Kidney (tissue), 14 donors: ENCODE measurements around the gene UCK2. TPM values are rescaled to one million over a fixed set of nuclear protein-coding genes. Genes with fewer than 3 reads are reported as not detected.

ENCODE experiments used
- DNase-seq, 5 donors: peaks; one replicate each; pipeline ENCODE4 v3.0.0-alpha.2; 2013 to 2020
- FAIRE-seq: peaks from 2 replicates; lab custom pipeline; 2012; peaks lifted over from hg19 to GRCh38; lab: Jason Lieb, UNC
- H3K27ac ChIP-seq, 2 donors: one replicate each; pipeline ENCODE4 v1.7.0; 2013; ENCODE audit warnings: low read depth in 2 of 2, low read length in 2 of 2, inconsistent platforms in 1 of 2
- H3K27me3 ChIP-seq: one replicate; pipeline ENCODE4 v1.7.1; 2013; ENCODE audit warnings: low read length, inconsistent platforms; ENCODE audit not compliant: control insufficient read depth, insufficient read depth
- H3K36me3 ChIP-seq, 3 donors: one replicate each; pipeline versions ENCODE4 v1.7.0 to v1.7.1; 2013; ENCODE audit warnings: low read length in 3 of 3, control low read depth in 1 of 3, inconsistent platforms in 1 of 3; ENCODE audit not compliant: insufficient read depth in 3 of 3, control insufficient read depth in 2 of 3
- H3K4me1 ChIP-seq, 3 donors: one replicate each; pipeline versions ENCODE4 v1.7.0 to v1.7.1; 2013; ENCODE audit warnings: low read length in 3 of 3, inconsistent platforms in 1 of 3, low read depth in 1 of 3; ENCODE audit not compliant: control insufficient read depth in 2 of 3, insufficient read depth in 2 of 3
- H3K4me3 ChIP-seq, 3 donors: one replicate each; pipeline versions ENCODE4 v1.7.0 to v1.8.1; 2013; ENCODE audit warnings: low read length in 3 of 3, control low read depth in 1 of 3, inconsistent platforms in 1 of 3
- H3K9ac ChIP-seq, 3 donors: one replicate each; pipeline versions ENCODE4 v1.7.0 to v1.7.1; 2013; ENCODE audit warnings: low read length in 3 of 3, control low read depth in 1 of 3, inconsistent platforms in 1 of 3
- H3K9me3 ChIP-seq, 3 donors: one replicate each; pipeline versions ENCODE4 v1.7.0 to v1.7.1; 2013; ENCODE audit warnings: low read length in 3 of 3, control low read depth in 1 of 3, inconsistent platforms in 1 of 3; ENCODE audit not compliant: control insufficient read depth in 2 of 3, insufficient read depth in 1 of 3
- intact Hi-C: fragments of 100-400 bp; cut with DNase I; formaldehyde crosslinking; loops from one replicate; pipeline ENCODE4 v1.11.1; 2022
- polyA plus RNA-seq: library from polyadenylated mRNA; stranded (reverse); fragments of 350-450 nt; fragmentation: Illumina TruSeq; extraction: RNeasy Lipid Tissue Mini Kit (QIAGEN cat#74804); gene quantifications from one replicate; pipeline ENCODE4 v1.2.3, GENCODE V29; 2014; ENCODE audit warnings: low read depth, low replicate concordance; ENCODE audit not compliant: insufficient read depth
- total RNA-seq: library from RNA; stranded (reverse); fragmentation: NEBNext Ultra II Directional; extraction: Animal tissue kit (Norgen Biotek cat#: 25700); gene quantifications from one replicate; pipeline ENCODE4 v1.2.1, GENCODE V29; 2021
- TF ChIP-seq, protein P1 (sequence below): IDR thresholded peaks from 3 replicates; pipeline ENCODE4 v1.5.1; 2012; ENCODE audit warnings: mild to moderate bottlenecking, moderate library complexity, borderline replicate concordance; ENCODE audit not compliant: insufficient read depth; ENCODE audit errors: extremely low read depth
- donor health status: control.
- donor health status: control.
- donor health status: control.
- donor health status: control.
- donor health status: control.
- donor health status: DM: yes; HTN: yes; CAD: no.
- donor health status: Normal renal cell carcinoma (clear cell type).

Gene UCK2
- total and polyA plus RNA-seq, 2 donors from 2014 or later, result 8.2 to 18.7 TPM

- Histone ChIP-seq H3K27ac (no peak overlapping the region), H3K4me3 (no peak overlapping the region), H3K9me3 (no peaks in the 10 kb centered on the region), H3K27me3 (no peaks in the 10 kb centered on the region), H3K9ac (no peak overlapping the region), H3K4me1 (peaks cover 0 to 9% (median 7%) of the 10 kb centered on the region in 3 donors), H3K36me3 (no peaks in the 10 kb centered on the region)
- TF ChIP-seq, protein P1, sequence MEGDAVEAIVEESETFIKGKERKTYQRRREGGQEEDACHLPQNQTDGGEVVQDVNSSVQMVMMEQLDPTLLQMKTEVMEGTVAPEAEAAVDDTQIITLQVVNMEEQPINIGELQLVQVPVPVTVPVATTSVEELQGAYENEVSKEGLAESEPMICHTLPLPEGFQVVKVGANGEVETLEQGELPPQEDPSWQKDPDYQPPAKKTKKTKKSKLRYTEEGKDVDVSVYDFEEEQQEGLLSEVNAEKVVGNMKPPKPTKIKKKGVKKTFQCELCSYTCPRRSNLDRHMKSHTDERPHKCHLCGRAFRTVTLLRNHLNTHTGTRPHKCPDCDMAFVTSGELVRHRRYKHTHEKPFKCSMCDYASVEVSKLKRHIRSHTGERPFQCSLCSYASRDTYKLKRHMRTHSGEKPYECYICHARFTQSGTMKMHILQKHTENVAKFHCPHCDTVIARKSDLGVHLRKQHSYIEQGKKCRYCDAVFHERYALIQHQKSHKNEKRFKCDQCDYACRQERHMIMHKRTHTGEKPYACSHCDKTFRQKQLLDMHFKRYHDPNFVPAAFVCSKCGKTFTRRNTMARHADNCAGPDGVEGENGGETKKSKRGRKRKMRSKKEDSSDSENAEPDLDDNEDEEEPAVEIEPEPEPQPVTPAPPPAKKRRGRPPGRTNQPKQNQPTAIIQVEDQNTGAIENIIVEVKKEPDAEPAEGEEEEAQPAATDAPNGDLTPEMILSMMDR, result no peak
- DNase-seq (no peak), FAIRE-seq (no peak)
- intact Hi-C loops, result no loop called here
Observed at GRCh38 chr1:165831146-165831545, 3.7 kb downstream of the UCK2 start.

- FAIRE-seq (no peak), DNase-seq (no peak)
- Histone ChIP-seq H3K27ac (no peak overlapping the region), H3K9me3 (no peaks in the 10 kb centered on the region), H3K4me3 (no peak overlapping the region), H3K4me1 (peaks cover 0 to 6% (median 4%) of the 10 kb centered on the region in 3 donors), H3K9ac (no peak overlapping the region), H3K36me3 (no peaks in the 10 kb centered on the region), H3K27me3 (no peaks in the 10 kb centered on the region)
- intact Hi-C loops, result no loop called here
- TF ChIP-seq, protein P1, result no peak
Observed at GRCh38 chr1:165832902-165833301, 5.5 kb downstream of the UCK2 start.

GRCh38 chr1:165833358-165833757 is 5.9 kb downstream of the UCK2 start:
- H3K27me3 ChIP-seq, result no peaks in the 10 kb centered on the region
- no peak overlapping the region for H3K4me3 ChIP-seq
- no peaks in the 10 kb centered on the region for H3K9me3 ChIP-seq
- no peak for DNase-seq
- H3K36me3 ChIP-seq, result no peaks in the 10 kb centered on the region
- H3K27ac ChIP-seq, result no peak overlapping the region
- peaks cover 0 to 6% (median 4%) of the 10 kb centered on the region in 3 donors for H3K4me1 ChIP-seq
- FAIRE-seq, result no peak
- TF ChIP-seq, protein P1, result no peak
- no peak overlapping the region for H3K9ac ChIP-seq
- intact Hi-C loops, result no loop called here

DNA sequence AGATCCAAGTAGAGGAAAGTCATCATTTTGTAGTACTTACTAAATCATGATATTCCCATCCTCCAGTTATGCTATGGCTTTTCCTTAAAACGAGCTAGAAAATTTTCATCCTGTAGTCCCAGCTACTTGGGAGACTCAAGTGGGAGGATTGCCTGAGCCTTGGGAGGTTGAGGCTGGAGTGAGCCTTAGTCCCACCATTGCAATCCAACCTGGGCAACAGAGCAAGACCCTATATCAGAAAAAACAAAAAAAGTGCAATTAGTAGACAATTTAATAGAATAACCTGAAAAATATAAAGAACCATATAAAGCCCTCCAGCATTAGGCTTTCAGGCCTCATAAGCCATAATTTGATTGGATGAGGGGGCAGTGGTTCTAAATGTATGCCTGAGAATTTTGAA is 6.8 kb downstream of the UCK2 start:
- Histone ChIP-seq H3K9ac (no peak overlapping the region), H3K36me3 (no peaks in the 10 kb centered on the region), H3K4me3 (no peak overlapping the region), H3K27ac (no peak overlapping the region), H3K4me1 (peaks cover 0 to 3% (median 2%) of the 10 kb centered on the region in 3 donors), H3K9me3 (no peaks in the 10 kb centered on the region), H3K27me3 (no peaks in the 10 kb centered on the region)
- intact Hi-C loops, result no loop called here
- DNase-seq, result no peak
- no peak for FAIRE-seq
- TF ChIP-seq, protein P1, result no peak
